Liver (tissue), 9 donors: Measurements from ENCODE around the gene NAT10. TPM values are rescaled to one million over a fixed set of nuclear protein-coding genes. Genes with fewer than 3 reads are reported as not detected.

Experiments used
- DNase-seq: peaks from one replicate; pipeline ENCODE4 v3.0.0-alpha.2; 2017; ENCODE audit warnings: low spot score
- H3K27ac ChIP-seq, 2 donors: one replicate each; pipeline ENCODE4 v1.7.0; 2013; ENCODE audit warnings: inconsistent platforms in 2 of 2, low read length in 2 of 2, control low read depth in 1 of 2, low read depth in 1 of 2, mild to moderate bottlenecking in 1 of 2
- H3K27me3 ChIP-seq, 4 donors: one replicate each; pipeline versions ENCODE4 v1.6.1 to v1.7.0; 2013; ENCODE audit warnings: low read length in 3 of 4, inconsistent platforms in 1 of 4, mild to moderate bottlenecking in 1 of 4, moderate library complexity in 1 of 4; ENCODE audit not compliant: control insufficient read depth in 4 of 4, insufficient read depth in 4 of 4
- H3K36me3 ChIP-seq, 4 donors: one replicate each; pipeline versions ENCODE4 v1.6.1 to v1.7.0; 2013; ENCODE audit warnings: low read length in 3 of 4, mild to moderate bottlenecking in 3 of 4, low read depth in 1 of 4, moderate library complexity in 1 of 4; ENCODE audit not compliant: control insufficient read depth in 4 of 4, insufficient read depth in 3 of 4
- H3K4me1 ChIP-seq, 4 donors: one replicate each; pipeline versions ENCODE4 v1.6.1 to v1.7.0; 2013; ENCODE audit warnings: low read length in 3 of 4, mild to moderate bottlenecking in 3 of 4, moderate library complexity in 1 of 4; ENCODE audit not compliant: control insufficient read depth in 4 of 4, insufficient read depth in 4 of 4
- H3K4me3 ChIP-seq, 3 donors: one replicate each; pipeline versions ENCODE4 v1.6.1 to v1.7.0; 2013; ENCODE audit warnings: low read length in 3 of 3, control low read depth in 1 of 3, low read depth in 1 of 3, mild to moderate bottlenecking in 1 of 3
- H3K9ac ChIP-seq, 2 donors: one replicate each; pipeline ENCODE4 v1.7.0; 2013; ENCODE audit warnings: low read length in 2 of 2, mild to moderate bottlenecking in 2 of 2, moderate library complexity in 2 of 2, control low read depth in 1 of 2, low read depth in 1 of 2
- H3K9me3 ChIP-seq, 4 donors: one replicate each; pipeline versions ENCODE4 v1.6.1 to v1.7.0; 2013; ENCODE audit warnings: low read length in 3 of 4; ENCODE audit not compliant: control insufficient read depth in 4 of 4
- ATF3 ChIP-seq: IDR thresholded peaks from 2 replicates; pipeline ENCODE4 v1.6.1; 2016; ENCODE audit warnings: antibody characterized with exemption
- EGR1 ChIP-seq, 2 donors: IDR thresholded peaks; 2 replicates each; pipeline ENCODE4 v1.6.1; 2016 to 2018; ENCODE audit warnings: antibody characterized with exemption in 2 of 2, low read depth in 2 of 2
- GABPA ChIP-seq, 2 donors: IDR thresholded peaks in 1 of 2; conservative IDR thresholded peaks in 1 of 2; 2 replicates each; pipeline ENCODE4 v1.6.1; 2016; ENCODE audit warnings: antibody characterized with exemption in 2 of 2, mild to moderate bottlenecking in 1 of 2, moderate library complexity in 1 of 2
- HNF4A ChIP-seq, 2 donors: conservative IDR thresholded peaks; 2 replicates each; pipeline ENCODE4 v1.6.1; 2016; ENCODE audit warnings: antibody characterized with exemption in 2 of 2, mild to moderate bottlenecking in 2 of 2
- HNF4G ChIP-seq: IDR thresholded peaks from 2 replicates; pipeline ENCODE4 v1.6.1; 2016; ENCODE audit warnings: antibody characterized with exemption
- NR2F2 ChIP-seq: IDR thresholded peaks from 2 replicates; pipeline ENCODE4 v1.6.1; 2016; ENCODE audit warnings: antibody characterized with exemption
- RAD21 ChIP-seq, 2 donors: IDR thresholded peaks; 2 replicates each; pipeline ENCODE4 v1.6.1; 2016; ENCODE audit warnings: antibody characterized with exemption in 2 of 2, mild to moderate bottlenecking in 2 of 2
- RXRA ChIP-seq, 2 donors: IDR thresholded peaks; 2 replicates each; pipeline ENCODE4 v1.6.1; 2017 to 2018; ENCODE audit warnings: antibody characterized with exemption in 2 of 2, mild to moderate bottlenecking in 1 of 2
- SP1 ChIP-seq: IDR thresholded peaks from 2 replicates; pipeline ENCODE4 v1.6.1; 2018; ENCODE audit warnings: antibody characterized with exemption, mild to moderate bottlenecking
- TAF1 ChIP-seq: conservative IDR thresholded peaks from 2 replicates; pipeline ENCODE4 v1.6.1; 2016; ENCODE audit warnings: antibody characterized with exemption, mild to moderate bottlenecking
- YY1 ChIP-seq: IDR thresholded peaks from 2 replicates; pipeline ENCODE4 v1.6.1; 2016; ENCODE audit warnings: antibody characterized with exemption, mild to moderate bottlenecking
- WGBS: extraction: QIAGEN DNeasy Blood & Tissue Kit; methylation state at CpG from one replicate; pipeline ENCODE4 v1.1.7; 2013; 5-methylcytosine and 5-hydroxymethylcytosine counted together
- polyA plus RNA-seq, 2 donors: library from polyadenylated mRNA; stranded (reverse) in 1 of 2; unstranded in 1 of 2; fragments of 200-250 nt in 1 of 2; fragments of >200 nt in 1 of 2; fragmentation: Nextera tagmentation in 1 of 2; extraction: Ambion mirVana in 1 of 2; gene quantifications; one replicate each; pipeline versions ENCODE4 v1.2.1 to v1.2.3, GENCODE V29; 2013 to 2015
- total RNA-seq, 2 donors: library from RNA; depleted of rRNA; stranded (reverse); fragments of >200 nt; gene quantifications; one replicate each; pipeline ENCODE4 v1.2.3, GENCODE V29; 2014
- TF ChIP-seq, protein P1 (sequence below): IDR thresholded peaks from 2 replicates; pipeline ENCODE4 v1.6.1; 2016; ENCODE audit warnings: antibody characterized with exemption
- TF ChIP-seq, protein P2 (sequence below): IDR thresholded peaks from 2 replicates; pipeline ENCODE4 v1.6.1; 2016; ENCODE audit warnings: antibody characterized with exemption, mild to moderate bottlenecking
- donor health status: healthy.
- donor health status: healthy.
- donor health status: healthy.
- donor health status: healthy.
- donor health status: healthy.

The NAT10 gene
- total and polyA plus RNA-seq, 4 donors = 9.1 to 14.0 (median 13.5) TPM

DNA sequence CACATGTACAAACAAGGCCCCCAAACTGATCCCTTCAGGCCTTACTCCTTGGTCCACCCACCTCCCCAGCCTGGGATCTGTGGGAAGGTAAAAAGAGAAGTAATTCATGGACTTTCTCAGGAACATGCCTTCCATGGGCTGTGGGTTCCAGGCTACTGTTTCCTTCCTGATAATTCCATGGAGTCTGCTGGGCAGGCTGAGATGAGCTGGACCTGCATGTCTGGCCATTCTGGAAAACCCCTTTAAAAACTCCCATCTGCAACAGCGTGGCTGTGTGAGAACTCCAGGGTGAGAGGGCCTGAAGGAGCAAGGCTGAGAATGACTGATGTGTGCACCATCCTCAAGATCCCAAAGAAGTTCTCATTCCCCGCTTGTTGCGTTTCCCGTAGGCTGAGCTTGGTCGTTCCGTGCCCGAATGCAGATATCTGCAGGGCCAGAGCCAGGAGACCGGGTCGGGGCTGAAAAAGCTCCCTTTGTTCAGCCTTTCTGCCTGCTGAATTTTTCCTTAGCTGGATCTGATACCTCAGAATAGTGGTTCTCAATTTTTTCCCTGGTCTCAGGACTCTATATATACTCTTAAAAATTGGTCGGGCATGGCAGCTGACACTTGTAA, 72.9 kb downstream of the NAT10 start:
- Histone ChIP-seq H3K27me3 (no peaks in the 10 kb centered on the region), H3K36me3 (no peaks in the 10 kb centered on the region), H3K9me3 (no peaks in the 10 kb centered on the region), H3K9ac (no peak overlapping the region), H3K4me3 (no peak overlapping the region), H3K27ac (no peak overlapping the region), H3K4me1 (peaks cover 0 to 13% (median 8%) of the 10 kb centered on the region in 4 donors)
- TF ChIP-seq, protein P1, sequence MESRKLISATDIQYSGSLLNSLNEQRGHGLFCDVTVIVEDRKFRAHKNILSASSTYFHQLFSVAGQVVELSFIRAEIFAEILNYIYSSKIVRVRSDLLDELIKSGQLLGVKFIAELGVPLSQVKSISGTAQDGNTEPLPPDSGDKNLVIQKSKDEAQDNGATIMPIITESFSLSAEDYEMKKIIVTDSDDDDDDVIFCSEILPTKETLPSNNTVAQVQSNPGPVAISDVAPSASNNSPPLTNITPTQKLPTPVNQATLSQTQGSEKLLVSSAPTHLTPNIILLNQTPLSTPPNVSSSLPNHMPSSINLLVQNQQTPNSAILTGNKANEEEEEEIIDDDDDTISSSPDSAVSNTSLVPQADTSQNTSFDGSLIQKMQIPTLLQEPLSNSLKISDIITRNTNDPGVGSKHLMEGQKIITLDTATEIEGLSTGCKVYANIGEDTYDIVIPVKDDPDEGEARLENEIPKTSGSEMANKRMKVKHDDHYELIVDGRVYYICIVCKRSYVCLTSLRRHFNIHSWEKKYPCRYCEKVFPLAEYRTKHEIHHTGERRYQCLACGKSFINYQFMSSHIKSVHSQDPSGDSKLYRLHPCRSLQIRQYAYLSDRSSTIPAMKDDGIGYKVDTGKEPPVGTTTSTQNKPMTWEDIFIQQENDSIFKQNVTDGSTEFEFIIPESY = no peak
- no peak for TF ChIP-seq RAD21 (IDR thresholded peaks at IDR 0.05)
- TF ChIP-seq EGR1 (IDR thresholded peaks at IDR 0.05; ENCODE audit: low read depth in 2 of 2) = no peak
- no peak for TF ChIP-seq HNF4A (conservative IDR thresholded peaks at IDR 0.05)
- no peak for TF ChIP-seq GABPA (IDR thresholded peaks at IDR 0.05 in 1 of 2, conservative IDR thresholded peaks at IDR 0.05 in 1 of 2)
- TF ChIP-seq, protein P2, sequence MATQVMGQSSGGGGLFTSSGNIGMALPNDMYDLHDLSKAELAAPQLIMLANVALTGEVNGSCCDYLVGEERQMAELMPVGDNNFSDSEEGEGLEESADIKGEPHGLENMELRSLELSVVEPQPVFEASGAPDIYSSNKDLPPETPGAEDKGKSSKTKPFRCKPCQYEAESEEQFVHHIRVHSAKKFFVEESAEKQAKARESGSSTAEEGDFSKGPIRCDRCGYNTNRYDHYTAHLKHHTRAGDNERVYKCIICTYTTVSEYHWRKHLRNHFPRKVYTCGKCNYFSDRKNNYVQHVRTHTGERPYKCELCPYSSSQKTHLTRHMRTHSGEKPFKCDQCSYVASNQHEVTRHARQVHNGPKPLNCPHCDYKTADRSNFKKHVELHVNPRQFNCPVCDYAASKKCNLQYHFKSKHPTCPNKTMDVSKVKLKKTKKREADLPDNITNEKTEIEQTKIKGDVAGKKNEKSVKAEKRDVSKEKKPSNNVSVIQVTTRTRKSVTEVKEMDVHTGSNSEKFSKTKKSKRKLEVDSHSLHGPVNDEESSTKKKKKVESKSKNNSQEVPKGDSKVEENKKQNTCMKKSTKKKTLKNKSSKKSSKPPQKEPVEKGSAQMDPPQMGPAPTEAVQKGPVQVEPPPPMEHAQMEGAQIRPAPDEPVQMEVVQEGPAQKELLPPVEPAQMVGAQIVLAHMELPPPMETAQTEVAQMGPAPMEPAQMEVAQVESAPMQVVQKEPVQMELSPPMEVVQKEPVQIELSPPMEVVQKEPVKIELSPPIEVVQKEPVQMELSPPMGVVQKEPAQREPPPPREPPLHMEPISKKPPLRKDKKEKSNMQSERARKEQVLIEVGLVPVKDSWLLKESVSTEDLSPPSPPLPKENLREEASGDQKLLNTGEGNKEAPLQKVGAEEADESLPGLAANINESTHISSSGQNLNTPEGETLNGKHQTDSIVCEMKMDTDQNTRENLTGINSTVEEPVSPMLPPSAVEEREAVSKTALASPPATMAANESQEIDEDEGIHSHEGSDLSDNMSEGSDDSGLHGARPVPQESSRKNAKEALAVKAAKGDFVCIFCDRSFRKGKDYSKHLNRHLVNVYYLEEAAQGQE = no peak
- TF ChIP-seq SP1 = no peak
- TF ChIP-seq HNF4G = no peak
- no peak for TF ChIP-seq YY1
- TF ChIP-seq RXRA (IDR thresholded peaks at IDR 0.05) = no peak
- 94% methylated on average over 10 of the region's 10 CpGs for WGBS
- no peak for DNase-seq

- TF ChIP-seq TAF1 (no peak), SP1 (no peak), ATF3 (no peak), NR2F2 (no peak), RAD21 (IDR thresholded peaks at IDR 0.05) (no peak)
- WGBS = 92% methylated on average over 9 of the region's 9 CpGs
These were observed 73.7 kb downstream of the NAT10 start for GRCh38 chr11:34179026-34179675.

More at GRCh38 chr11:34179026-34179675, 73.7 kb downstream of the NAT10 start:
- DNase-seq = no peak
- H3K27ac ChIP-seq = no peak overlapping the region
- H3K9me3 ChIP-seq = no peaks in the 10 kb centered on the region
- no peak overlapping the region for H3K9ac ChIP-seq
- no peaks in the 10 kb centered on the region for H3K36me3 ChIP-seq
- H3K4me1 ChIP-seq = peaks cover 0 to 15% (median 8%) of the 10 kb centered on the region in 4 donors
- H3K27me3 ChIP-seq = no peaks in the 10 kb centered on the region
- H3K4me3 ChIP-seq = no peak overlapping the region
